Hindlimb muscle (tissue), 1 donor: ENCODE data around the gene RNASE9. TPM values are rescaled to one million over a fixed set of nuclear protein-coding genes. Genes with fewer than 3 reads are reported as not detected.
"Not testable (repeated sequence)": the region's sequence is repeated elsewhere in the genome, so short reads cannot be mapped to it uniquely, and the experiment has no call there.

ENCODE experiments used
- DNase-seq: peaks from one replicate; pipeline ENCODE4 v3.0.0-alpha.2; 2013
- polyA plus RNA-seq: library from polyadenylated mRNA; unstranded; fragments of 120-200 nt; gene quantifications from one replicate; pipeline ENCODE4 v1.2.1, GENCODE V29; 2013; ENCODE audit not compliant: insufficient read length

RNASE9 gene
- polyA plus RNA-seq, 1 donor, result not detected

DNA sequence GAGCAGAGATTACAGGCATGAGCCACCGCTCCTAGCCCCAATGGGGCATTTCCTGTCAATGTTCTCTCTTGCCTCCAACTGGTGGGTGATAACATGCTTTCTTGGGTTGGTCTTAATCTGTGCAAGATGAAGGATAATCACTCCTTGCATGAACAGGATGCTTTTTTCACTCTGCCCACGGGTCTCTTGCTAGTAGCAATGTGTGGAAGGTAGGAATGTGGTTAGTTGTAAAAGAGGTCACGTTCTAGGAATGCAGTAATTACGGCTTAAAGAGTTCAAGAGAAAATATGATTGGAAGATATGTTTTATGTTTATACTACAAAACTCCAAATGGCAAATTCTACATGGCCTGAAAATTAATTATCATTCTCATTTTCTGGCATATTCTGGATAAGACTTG is 45.0 kb downstream of the RNASE9 start:
- DNase-seq, result no peak

DNA sequence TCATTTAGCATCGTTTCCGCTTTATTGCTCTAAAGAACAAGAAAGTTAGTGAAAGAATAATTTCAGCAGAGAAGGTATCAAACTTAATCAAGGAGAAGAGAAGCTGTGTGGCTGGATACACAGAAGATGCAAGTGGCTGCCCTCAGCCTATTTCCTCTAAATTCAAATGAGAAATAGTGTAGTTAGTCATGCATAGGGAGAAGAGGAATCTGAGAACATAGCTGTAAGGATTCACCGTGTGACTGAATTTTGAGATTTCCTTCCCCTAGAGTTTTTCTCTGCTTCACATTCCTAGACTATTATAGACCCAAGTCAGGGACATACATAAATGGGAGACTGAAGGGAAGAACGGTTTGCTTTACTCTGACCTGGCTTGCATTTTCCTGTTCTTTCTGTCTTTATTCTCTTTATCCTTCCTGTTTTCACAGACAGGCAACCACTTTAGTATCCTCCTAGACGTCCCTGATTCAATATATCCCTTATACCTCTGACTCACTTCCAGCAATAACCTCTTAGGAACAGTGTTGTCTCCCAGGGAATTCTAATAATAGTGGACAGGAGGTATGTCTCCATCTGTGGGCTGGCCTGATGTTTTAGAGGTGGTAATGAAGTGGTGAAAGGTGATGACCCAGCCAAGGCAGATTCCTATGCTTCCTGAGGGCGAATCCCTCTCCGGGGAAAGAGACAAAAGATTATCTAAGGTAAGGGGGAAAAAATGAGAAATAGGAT is 48.5 kb downstream of the RNASE9 start:
- no peak for DNase-seq

DNA sequence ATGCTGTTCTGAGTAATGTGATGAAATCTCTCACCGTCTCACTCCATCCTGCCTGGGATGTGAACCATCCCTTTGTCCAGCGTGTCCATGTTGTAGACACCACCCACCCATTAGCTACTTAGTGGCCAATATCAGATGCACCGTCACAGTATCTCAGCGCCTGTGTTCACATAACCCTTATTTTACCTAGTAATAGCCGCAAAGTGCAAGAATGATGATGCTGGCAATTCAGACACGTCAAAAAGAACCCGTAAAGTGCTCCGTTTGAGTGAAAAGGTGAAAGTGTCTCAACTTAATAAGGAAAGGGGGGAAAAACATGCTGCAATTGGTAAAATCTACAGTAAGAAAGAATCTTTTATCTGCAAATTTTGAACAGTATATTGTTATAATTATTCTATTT is 52.5 kb downstream of the RNASE9 start:
- no peak for DNase-seq

DNA sequence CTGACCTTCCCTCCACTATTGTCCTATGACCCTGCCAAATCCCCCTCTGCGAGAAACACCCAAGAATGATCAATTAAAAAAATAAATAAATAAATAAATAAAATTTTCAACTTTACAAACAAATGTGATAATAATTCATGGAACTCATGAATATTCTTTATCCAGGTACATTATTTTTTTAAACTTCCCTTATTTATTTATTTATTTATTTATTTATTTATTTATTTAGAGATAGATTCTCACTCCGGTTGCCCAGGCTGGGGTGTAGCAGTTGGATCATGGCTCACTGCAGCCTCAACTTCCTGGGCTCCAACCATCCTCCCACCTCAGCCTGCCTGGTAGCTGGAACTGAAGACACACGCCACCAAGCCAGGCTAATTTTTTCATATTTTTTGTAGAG is 53.3 kb downstream of the RNASE9 start:
- not testable (repeated sequence) for DNase-seq

DNA sequence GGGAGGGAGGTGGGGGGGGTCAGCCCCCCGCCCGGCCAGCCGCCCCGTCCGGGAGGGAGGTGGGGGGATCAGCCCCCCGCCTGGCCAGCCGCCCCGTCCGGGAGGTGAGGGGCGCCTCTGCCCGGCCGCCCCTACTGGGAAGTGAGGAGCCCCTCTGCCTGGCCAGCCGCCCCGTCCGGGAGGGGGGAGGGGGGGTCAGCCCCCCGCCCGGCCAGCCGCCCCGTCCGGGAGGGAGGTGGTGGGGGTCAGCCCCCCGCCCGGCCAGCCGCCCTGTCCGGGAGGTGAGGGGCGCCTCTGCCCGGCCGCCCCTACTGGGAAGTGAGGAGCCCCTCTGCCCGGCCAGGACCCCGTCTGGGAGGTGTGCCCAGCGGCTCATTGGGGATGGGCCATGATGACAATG is 54.1 kb downstream of the RNASE9 start:
- not testable (repeated sequence) for DNase-seq

DNA sequence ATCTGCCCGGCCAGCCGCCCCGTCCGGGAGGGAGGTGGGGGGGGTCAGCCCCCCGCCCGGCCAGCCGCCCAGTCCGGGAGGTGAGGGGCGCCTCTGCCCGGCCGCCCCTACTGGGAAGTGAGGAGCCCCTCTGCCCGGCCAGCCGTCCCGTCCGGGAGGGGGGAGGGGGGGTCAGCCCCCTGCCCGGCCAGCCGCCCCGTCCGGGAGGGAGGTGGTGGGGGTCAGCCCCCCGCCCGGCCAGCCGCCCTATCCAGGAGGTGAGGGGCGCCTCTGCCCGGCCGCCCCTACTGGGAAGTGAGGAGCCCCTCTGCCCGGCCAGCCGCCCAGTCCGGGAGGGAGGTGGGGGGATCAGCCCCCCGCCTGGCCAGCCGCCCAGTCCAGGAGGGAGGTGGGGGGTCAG is 54.6 kb downstream of the RNASE9 start:
- DNase-seq, result not testable (repeated sequence)

Other genes with a start within 250 kb of the RNASE9 start
- gene CCNB1IP1, start 227.8 kb downstream of the RNASE9 start, polyA plus RNA-seq, result 58.8 TPM
- 35.5 TPM for gene PARP2, start 217.4 kb downstream of the RNASE9 start, polyA plus RNA-seq
- gene TEP1, start 147.5 kb downstream of the RNASE9 start, polyA plus RNA-seq, result 17.5 TPM
- 0.97 TPM for gene KLHL33, start 124.9 kb downstream of the RNASE9 start, polyA plus RNA-seq
- gene OSGEP, start 106.2 kb downstream of the RNASE9 start, polyA plus RNA-seq, result 41.9 TPM
- gene APEX1, start 105.8 kb downstream of the RNASE9 start, polyA plus RNA-seq, result 163 TPM
- 18.6 TPM for gene PIP4P1, start 99.6 kb downstream of the RNASE9 start, polyA plus RNA-seq
- 7.3 TPM for gene PNP, start 91.6 kb downstream of the RNASE9 start, polyA plus RNA-seq
- not detected for gene RNASE10, start 55.5 kb downstream of the RNASE9 start, polyA plus RNA-seq
- not detected for gene RNASE11, start 27.0 kb upstream of the RNASE9 start, polyA plus RNA-seq
- not detected for gene RNASE12, start 30.3 kb upstream of the RNASE9 start, polyA plus RNA-seq
- not detected for gene OR6S1, start 80.6 kb upstream of the RNASE9 start, polyA plus RNA-seq
- gene RNASE4, start 123.5 kb upstream of the RNASE9 start, polyA plus RNA-seq, result 4.5 TPM
- gene ANG, start 127.7 kb upstream of the RNASE9 start, polyA plus RNA-seq, result 2.5 TPM
- not detected for gene EDDM3A, start 184.8 kb upstream of the RNASE9 start, polyA plus RNA-seq
- not detected for gene EDDM3B, start 207.4 kb upstream of the RNASE9 start, polyA plus RNA-seq
- gene RNASE6, start 220.2 kb upstream of the RNASE9 start, polyA plus RNA-seq, result 8.2 TPM
- gene RNASE1, start 241.8 kb upstream of the RNASE9 start, polyA plus RNA-seq, result 192 TPM